ENCODE data around the gene UNC93B1. TPM values are rescaled to one million over a fixed set of nuclear protein-coding genes. Genes with fewer than 3 reads are reported as not detected.

The UNC93B1 gene
- total RNA-seq, 1 experiment from 2014 or later: 71.2 TPM

DNA sequence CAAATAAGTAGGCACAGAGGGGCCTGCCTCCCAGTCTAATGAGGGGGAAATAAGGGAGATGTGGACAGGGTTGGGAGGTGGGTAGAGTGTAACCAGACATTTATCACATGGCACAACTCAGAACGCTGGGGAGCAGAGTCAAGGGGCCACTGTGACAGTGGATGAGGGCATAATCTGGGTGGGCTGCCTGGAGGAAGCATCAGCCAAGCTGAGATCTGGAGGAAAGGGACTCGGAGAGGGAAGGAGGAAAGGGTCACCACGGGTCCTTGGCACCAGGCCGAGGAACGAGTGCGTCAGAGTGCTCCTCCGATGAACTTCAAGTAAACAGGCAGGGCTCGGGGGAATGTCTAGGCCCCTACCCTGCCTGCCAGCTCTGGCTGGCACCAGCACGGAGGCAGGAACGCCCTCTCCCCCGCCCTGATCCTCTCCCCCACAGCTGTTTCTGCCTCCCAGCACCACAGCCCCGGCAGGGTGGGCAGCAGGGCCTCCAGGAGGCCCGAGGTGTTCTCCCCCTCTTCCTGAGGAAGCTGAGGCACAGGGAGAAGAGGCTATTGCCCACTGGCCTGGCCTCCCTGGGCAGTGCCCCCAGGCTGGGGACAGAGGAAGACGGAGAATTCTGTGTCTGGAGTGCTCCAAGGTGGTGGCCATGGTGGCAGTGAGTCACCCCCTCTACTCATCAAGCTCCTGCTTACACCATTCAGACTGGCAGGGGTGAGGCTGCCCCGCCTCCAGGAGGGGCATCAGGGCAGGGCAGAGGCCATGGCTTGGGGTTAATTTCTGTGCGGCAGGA is 10.5 kb upstream of the UNC93B1 start:
- CTCF ChIA-PET: no interaction called here
- H3K27me3 Mint-ChIP-seq (ENCODE audit: unreplicated experiment): no peaks in the 10 kb centered on the region
- H3K36me3 Mint-ChIP-seq (ENCODE audit: insufficient read depth, unreplicated experiment): peaks cover 89% of the 10 kb centered on the region
- no peaks in the 10 kb centered on the region for H3K9me3 Mint-ChIP-seq (ENCODE audit: low read depth, unreplicated experiment)
- no TSS peak for BruUV-seq (replicated peaks)
- H3K4me3 Mint-ChIP-seq (ENCODE audit: low read depth, unreplicated experiment): peak overlapping the region; percentile 88
- TF ChIP-seq, protein P1, sequence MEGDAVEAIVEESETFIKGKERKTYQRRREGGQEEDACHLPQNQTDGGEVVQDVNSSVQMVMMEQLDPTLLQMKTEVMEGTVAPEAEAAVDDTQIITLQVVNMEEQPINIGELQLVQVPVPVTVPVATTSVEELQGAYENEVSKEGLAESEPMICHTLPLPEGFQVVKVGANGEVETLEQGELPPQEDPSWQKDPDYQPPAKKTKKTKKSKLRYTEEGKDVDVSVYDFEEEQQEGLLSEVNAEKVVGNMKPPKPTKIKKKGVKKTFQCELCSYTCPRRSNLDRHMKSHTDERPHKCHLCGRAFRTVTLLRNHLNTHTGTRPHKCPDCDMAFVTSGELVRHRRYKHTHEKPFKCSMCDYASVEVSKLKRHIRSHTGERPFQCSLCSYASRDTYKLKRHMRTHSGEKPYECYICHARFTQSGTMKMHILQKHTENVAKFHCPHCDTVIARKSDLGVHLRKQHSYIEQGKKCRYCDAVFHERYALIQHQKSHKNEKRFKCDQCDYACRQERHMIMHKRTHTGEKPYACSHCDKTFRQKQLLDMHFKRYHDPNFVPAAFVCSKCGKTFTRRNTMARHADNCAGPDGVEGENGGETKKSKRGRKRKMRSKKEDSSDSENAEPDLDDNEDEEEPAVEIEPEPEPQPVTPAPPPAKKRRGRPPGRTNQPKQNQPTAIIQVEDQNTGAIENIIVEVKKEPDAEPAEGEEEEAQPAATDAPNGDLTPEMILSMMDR (IDR thresholded peaks at IDR 0.05; ENCODE audit: unreplicated experiment): no peak
- H3K4me1 Mint-ChIP-seq (ENCODE audit: low read depth, unreplicated experiment): peaks cover 90% of the 10 kb centered on the region
- peak; percentile 96 for DNase-seq
- H3K27ac Mint-ChIP-seq (ENCODE audit: unreplicated experiment): peak overlapping the region; percentile 97
- intact Hi-C loops (cut with micrococcal nuclease; ENCODE audit: unreplicated experiment): no loop called here

DNA sequence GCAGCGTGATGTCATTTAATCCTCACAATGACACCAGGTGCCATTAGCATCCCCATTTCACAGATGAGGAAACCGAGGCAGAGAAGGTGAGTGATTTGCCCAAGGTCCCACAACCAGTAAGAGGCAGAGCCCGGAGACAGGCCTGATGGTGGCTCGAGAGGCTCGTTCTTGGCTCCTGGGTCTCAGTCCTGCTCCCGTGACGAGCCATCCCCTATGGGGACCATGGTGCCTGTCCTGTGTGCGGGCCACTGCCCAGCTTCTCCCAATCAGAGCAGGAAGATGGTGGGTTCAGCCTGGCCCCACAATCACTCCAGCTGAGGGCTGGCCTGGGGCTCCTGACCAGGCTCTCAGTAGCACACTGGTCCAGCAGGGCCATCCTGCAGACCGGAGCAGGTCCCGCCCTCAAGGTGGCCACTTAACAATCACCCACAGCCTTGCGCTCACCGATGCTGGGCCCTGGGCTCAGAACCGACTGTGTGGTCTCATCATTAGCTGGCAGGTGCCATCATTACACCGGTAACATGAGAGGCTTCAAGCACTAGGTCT is 9.8 kb upstream of the UNC93B1 start:
- TF ChIP-seq, protein P1 (IDR thresholded peaks at IDR 0.05; ENCODE audit: unreplicated experiment): no peak
- intact Hi-C loops (cut with micrococcal nuclease; ENCODE audit: unreplicated experiment): no loop called here

DNA sequence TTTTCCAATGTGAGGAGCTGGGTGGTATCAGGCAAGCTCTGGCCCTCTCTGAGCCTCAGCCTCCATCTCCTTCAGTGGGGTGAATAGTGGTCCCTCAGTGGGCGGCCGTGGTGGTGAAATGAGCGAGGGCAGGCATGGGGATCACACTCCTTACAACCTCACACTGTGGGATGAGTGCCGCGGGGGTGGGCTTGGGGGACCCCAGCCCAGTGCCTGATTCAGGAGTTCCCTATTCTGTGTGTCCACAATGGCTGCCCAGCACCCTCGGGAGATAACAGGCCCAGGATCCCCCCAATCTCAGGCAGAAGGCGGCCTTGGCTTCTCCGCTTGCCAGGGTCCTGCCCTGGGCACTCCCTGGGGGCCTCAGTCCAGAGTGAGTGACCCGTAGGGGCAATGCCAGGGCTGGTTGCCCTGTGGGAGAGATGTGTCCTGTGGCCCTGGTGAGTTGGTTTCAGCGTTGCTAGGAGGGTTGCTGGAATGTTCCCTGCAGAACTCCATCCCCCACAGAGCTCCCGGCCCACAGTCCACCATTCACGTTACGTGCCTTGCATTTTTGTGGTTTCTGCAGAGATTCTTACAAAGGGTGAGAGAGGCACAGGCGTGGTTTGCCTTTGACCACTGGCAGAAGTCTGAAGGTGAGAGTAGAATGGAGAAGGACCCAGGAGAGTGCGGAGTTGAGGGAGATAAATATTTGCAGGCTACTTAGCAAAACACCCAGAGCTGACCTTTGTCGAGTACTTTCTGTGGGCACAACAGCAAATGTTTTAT is 9.1 kb upstream of the UNC93B1 start:
- Mint-ChIP-seq H3K27me3 (ENCODE audit: unreplicated experiment) (no peaks in the 10 kb centered on the region), H3K36me3 (ENCODE audit: insufficient read depth, unreplicated experiment) (peaks cover 90% of the 10 kb centered on the region), H3K9me3 (ENCODE audit: low read depth, unreplicated experiment) (no peaks in the 10 kb centered on the region), H3K27ac (ENCODE audit: unreplicated experiment) (peak overlapping the region; percentile 97), H3K4me1 (ENCODE audit: low read depth, unreplicated experiment) (peaks cover 94% of the 10 kb centered on the region), H3K4me3 (ENCODE audit: low read depth, unreplicated experiment) (peak overlapping the region; percentile 88)
- CTCF ChIA-PET: interaction anchor here (0.6 to 1.0 kb wide), 5 partner anchors 93 to 986 kb away, joined by 3 to 8 read pairs (median 4); no protein-coding TSS in a partner anchor
- TF ChIP-seq, protein P1 (IDR thresholded peaks at IDR 0.05; ENCODE audit: unreplicated experiment): no peak
- intact Hi-C loops (cut with micrococcal nuclease; ENCODE audit: unreplicated experiment): no loop called here
- no TSS peak for BruUV-seq (replicated peaks)
- DNase-seq: peak; percentile 91

More for the DNA sequence above, 9.8 kb upstream of the UNC93B1 start:
- peak overlapping the region; percentile 88 for H3K4me3 Mint-ChIP-seq (ENCODE audit: low read depth, unreplicated experiment)
- H3K27me3 Mint-ChIP-seq (ENCODE audit: unreplicated experiment): no peaks in the 10 kb centered on the region
- CTCF ChIA-PET: interaction anchor here (0.6 to 1.0 kb wide), 4 partner anchors 93 to 191 kb away, joined by 3 to 8 read pairs (median 5); no protein-coding TSS in a partner anchor
- no peaks in the 10 kb centered on the region for H3K9me3 Mint-ChIP-seq (ENCODE audit: low read depth, unreplicated experiment)
- H3K36me3 Mint-ChIP-seq (ENCODE audit: insufficient read depth, unreplicated experiment): peaks cover 89% of the 10 kb centered on the region
- H3K4me1 Mint-ChIP-seq (ENCODE audit: low read depth, unreplicated experiment): peaks cover 96% of the 10 kb centered on the region
- DNase-seq: no peak
- peak overlapping the region; percentile 97 for H3K27ac Mint-ChIP-seq (ENCODE audit: unreplicated experiment)
- TSS peak; percentile 1 for BruUV-seq (replicated peaks)

DNA sequence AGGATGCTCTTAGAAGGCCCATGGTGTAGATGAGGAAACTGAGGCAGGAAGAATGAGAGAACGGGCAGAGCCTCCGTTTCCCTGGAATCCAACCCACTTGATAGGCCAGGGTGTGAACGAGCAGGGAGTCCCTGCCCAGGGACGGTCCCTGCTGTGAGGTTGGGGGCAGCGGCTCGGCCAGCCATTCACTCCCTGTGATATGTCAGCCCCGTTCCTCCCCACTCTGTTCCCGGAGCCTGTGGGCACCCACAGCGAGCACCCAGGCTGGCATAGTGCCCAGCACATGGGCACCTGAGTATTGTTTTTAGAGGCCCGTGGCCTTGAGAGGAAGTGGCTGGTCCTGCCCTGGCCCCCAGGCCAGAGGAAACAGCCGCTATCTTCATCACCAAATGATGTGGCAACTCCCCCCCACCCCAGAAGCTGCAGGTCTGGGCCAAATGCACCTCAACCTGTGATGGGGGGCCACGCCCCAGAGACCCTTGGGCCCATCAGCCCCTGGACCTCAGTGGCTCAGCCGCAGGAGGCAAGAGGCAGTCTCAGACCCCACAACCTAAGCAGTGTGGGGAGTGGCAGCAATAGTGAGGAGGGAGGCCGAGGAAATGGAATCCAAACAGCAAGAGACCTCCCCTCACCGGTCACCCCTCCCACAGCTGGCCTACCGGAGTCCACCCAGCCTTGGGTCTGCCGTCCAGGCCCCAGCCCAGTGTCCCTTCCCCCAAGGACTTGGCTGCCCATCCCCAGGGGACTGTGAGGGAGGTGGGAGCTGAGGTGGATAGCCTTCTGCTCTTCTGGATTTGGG is 8.3 kb upstream of the UNC93B1 start:
- no peak for DNase-seq
- Mint-ChIP-seq H3K4me1 (ENCODE audit: low read depth, unreplicated experiment) (peaks cover 86% of the 10 kb centered on the region), H3K27me3 (ENCODE audit: unreplicated experiment) (no peaks in the 10 kb centered on the region), H3K27ac (ENCODE audit: unreplicated experiment) (peak overlapping the region; percentile 97), H3K9me3 (ENCODE audit: low read depth, unreplicated experiment) (no peaks in the 10 kb centered on the region), H3K36me3 (ENCODE audit: insufficient read depth, unreplicated experiment) (peaks cover 83% of the 10 kb centered on the region), H3K4me3 (ENCODE audit: low read depth, unreplicated experiment) (peak overlapping the region; percentile 88)
- CTCF ChIA-PET: interaction anchor here (0.6 kb wide), 1 partner anchor 985 kb away, joined by 3 read pairs; no protein-coding TSS in a partner anchor
- intact Hi-C loops (cut with micrococcal nuclease; ENCODE audit: unreplicated experiment): no loop called here
- no TSS peak for BruUV-seq (replicated peaks)
- TF ChIP-seq, protein P1 (IDR thresholded peaks at IDR 0.05; ENCODE audit: unreplicated experiment): no peak

All from Calu3 (cell line).